ENCODE data around the gene HIKESHI.

Gene HIKESHI, protein sequence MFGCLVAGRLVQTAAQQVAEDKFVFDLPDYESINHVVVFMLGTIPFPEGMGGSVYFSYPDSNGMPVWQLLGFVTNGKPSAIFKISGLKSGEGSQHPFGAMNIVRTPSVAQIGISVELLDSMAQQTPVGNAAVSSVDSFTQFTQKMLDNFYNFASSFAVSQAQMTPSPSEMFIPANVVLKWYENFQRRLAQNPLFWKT

DNA sequence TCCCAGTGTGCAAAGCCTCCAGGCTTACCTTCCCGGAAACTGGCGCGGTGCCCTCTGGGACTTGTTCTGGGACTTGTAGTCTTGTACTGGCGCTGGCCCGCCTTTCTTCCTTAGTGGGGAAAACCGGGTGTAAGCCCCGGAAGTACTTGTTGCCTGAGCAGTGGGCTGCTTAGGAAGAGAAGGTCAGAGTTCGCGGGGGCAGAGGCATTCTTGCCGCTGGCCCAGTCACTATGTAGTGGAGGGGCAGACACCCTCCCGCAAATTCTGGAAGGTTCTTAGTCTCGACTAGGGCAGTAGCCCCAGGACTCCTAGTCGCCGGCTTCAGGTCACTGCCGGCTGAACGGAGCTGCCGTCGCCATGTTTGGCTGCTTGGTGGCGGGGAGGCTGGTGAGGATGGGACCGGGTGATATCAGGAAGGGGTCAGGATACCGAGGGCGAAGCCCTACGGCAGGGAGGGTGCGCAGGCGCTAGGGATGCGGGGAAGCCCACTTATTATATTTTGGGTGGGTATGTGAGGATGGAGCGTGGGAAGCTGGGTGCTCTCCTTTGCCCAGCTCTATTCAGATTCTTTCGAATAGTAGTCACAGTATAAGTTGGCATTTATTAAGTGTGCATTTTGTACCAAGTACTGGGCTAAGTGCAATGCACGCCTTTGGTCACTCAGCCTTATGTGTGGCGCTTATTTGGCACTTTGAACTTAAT, at the start of gene HIKESHI:
Gene HIKESHI (plus strand): TSS at position 149 of the 702 bp plus-strand sequence. CDS start 209 bp downstream, at position 358.
- TF ChIP-seq ZNF274 (IDR thresholded peaks at IDR 0.05; ENCODE audit: low read depth, low read length): no peak
- H3K4me3 ChIP-seq (ENCODE audit: low read length): peak within 1 kb of the TSS; percentile 85

DNA sequence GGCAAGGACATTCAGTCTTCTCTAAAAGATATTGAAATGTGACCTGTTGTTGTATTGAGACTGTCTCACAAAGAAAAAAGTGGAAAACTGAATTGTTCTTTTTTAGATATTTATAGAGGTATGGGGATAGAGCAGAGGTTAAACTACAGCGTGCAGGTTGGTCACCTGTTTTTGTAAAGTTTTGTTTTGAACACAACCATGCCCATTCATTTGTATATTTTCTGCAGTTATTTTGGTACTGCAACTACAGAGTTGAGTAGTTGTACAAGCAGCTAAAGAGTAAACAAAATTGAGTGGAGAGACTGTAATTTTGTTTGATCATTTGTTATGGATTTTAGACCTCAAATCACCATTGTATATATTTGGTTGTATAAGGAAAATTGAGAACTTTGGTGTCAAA, 46.1 kb upstream of the HIKESHI start:
- TF ChIP-seq ZNF274 (IDR thresholded peaks at IDR 0.05; ENCODE audit: low read depth, low read length): no peak
- H3K4me3 ChIP-seq (ENCODE audit: low read length): no peak overlapping the region

DNA sequence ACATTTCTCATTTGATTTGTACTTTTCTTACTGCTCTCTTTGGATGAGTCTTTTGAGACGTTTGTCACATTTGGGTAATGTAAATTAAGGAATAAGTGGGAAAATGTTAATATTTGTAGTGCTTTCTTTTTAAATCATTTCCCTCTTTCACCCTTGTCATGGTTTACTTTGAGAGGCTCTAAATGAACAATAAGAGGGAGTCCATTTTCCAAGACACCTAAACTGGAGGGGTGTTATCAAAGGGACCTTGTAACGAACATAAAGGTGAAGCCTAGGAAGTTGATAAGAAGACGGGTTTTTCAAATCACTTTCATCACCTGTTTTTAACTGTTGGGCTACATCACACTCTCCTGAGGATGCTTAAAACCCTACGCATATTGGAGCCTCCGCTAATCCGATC, 45.4 kb upstream of the HIKESHI start:
- H3K4me3 ChIP-seq (ENCODE audit: low read length): no peak overlapping the region
- TF ChIP-seq ZNF274 (IDR thresholded peaks at IDR 0.05; ENCODE audit: low read depth, low read length): no peak

DNA sequence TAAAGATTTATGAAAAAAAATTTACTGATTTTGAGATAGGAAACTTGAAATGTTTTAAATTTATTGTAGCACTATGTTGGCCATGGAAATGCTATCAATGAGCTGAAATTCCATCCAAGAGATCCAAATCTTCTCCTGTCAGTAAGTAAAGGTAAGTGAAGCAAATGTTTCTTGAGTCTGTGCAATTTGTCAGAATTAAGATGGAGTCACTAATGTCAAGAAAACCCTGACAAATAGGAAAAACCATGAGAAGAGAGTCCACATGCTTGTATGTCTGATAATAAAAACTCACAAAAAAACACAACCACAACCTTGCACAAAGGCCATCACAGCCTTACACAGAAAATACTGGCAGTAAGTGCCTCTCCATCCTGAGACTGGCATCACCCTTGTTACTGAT, 44.6 kb upstream of the HIKESHI start:
- TF ChIP-seq ZNF274 (IDR thresholded peaks at IDR 0.05; ENCODE audit: low read depth, low read length): no peak
- no peak overlapping the region for H3K4me3 ChIP-seq (ENCODE audit: low read length)

DNA sequence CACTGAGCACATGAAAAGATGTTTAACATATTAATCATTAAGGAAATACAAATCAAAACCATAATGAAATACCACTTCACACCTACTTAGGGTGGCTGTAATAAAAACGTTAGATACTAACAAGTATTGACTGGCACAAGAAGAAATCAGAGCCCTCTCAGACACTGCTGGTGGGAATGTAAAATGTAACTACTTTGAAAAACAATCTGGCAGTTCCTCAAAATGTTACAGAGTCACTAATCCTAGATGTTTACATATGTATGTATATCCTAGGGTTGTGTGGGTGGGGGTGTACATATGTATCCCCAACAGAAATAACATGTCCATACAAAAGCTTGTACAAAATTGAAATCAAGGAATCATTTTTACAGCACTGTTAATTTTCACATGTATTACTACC, 42.3 kb upstream of the HIKESHI start:
- no peak for TF ChIP-seq ZNF274 (IDR thresholded peaks at IDR 0.05; ENCODE audit: low read depth, low read length)
- no peak overlapping the region for H3K4me3 ChIP-seq (ENCODE audit: low read length)

- H3K4me3 ChIP-seq (ENCODE audit: low read length): no peak overlapping the region
Observed at GRCh38 chr11:86261328-86261727, 40.7 kb upstream of the HIKESHI start.

GRCh38 chr11:86262387-86262786, 39.7 kb upstream of the HIKESHI start:
- no peak overlapping the region for H3K4me3 ChIP-seq (ENCODE audit: low read length)
- no peak for TF ChIP-seq ZNF274 (IDR thresholded peaks at IDR 0.05; ENCODE audit: low read depth, low read length)

More at GRCh38 chr11:86261328-86261727, 40.7 kb upstream of the HIKESHI start:
- no peak for TF ChIP-seq ZNF274 (IDR thresholded peaks at IDR 0.05; ENCODE audit: low read depth, low read length)

- no peak for TF ChIP-seq ZNF274 (IDR thresholded peaks at IDR 0.05; ENCODE audit: low read depth, low read length)
Observed at GRCh38 chr11:86264649-86265048, 37.4 kb upstream of the HIKESHI start.

GRCh38 chr11:86265194-86265593, 36.8 kb upstream of the HIKESHI start:
- no peak for TF ChIP-seq ZNF274 (IDR thresholded peaks at IDR 0.05; ENCODE audit: low read depth, low read length)
- no peak overlapping the region for H3K4me3 ChIP-seq (ENCODE audit: low read length)

More at GRCh38 chr11:86264649-86265048, 37.4 kb upstream of the HIKESHI start:
- H3K4me3 ChIP-seq (ENCODE audit: low read length): no peak overlapping the region

GRCh38 chr11:86269645-86270044, 32.4 kb upstream of the HIKESHI start:
- TF ChIP-seq ZNF274 (IDR thresholded peaks at IDR 0.05; ENCODE audit: low read depth, low read length): no peak
- H3K4me3 ChIP-seq (ENCODE audit: low read length): no peak overlapping the region

DNA sequence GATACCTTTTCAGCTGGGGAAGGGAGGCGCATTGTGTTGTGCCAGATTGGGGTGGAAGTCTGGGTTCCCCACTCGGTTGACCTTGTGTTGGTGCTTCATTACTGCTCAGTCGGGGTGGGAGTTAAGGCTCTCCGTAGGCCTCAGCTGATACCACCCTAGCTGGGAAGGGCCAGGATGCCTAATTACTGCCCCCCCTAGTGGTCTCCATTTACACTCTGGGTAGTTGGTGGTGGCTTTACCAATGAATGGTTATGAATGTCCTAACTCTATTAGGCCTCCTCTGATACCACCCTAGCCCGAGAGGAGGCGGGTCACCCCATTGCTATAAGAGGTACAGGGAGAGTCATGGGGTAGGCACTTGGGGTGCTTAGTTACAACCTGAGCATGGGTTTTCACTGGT, 27.5 kb upstream of the HIKESHI start:
- no peak overlapping the region for H3K4me3 ChIP-seq (ENCODE audit: low read length)
- TF ChIP-seq ZNF274 (IDR thresholded peaks at IDR 0.05; ENCODE audit: low read depth, low read length): no peak

- TF ChIP-seq ZNF274 (IDR thresholded peaks at IDR 0.05; ENCODE audit: low read depth, low read length): no peak
Observed at GRCh38 chr11:86274999-86275398, 27.0 kb upstream of the HIKESHI start.

GRCh38 chr11:86275493-86276370, 26.3 kb upstream of the HIKESHI start:
- no peak overlapping the region for H3K4me3 ChIP-seq (ENCODE audit: low read length)
- TF ChIP-seq ZNF274 (IDR thresholded peaks at IDR 0.05; ENCODE audit: low read depth, low read length): no peak

More at GRCh38 chr11:86274999-86275398, 27.0 kb upstream of the HIKESHI start:
- H3K4me3 ChIP-seq (ENCODE audit: low read length): no peak overlapping the region

- no peak overlapping the region for H3K4me3 ChIP-seq (ENCODE audit: low read length)
- TF ChIP-seq ZNF274 (IDR thresholded peaks at IDR 0.05; ENCODE audit: low read depth, low read length): no peak
Observed at GRCh38 chr11:86277741-86278140, 24.3 kb upstream of the HIKESHI start.
